ENCODE results near the gene MAP2K3.

- no peak for TF ChIP-seq POLR2A (IDR thresholded peaks at IDR 0.05)
- no peak for TF ChIP-seq CTCF (IDR thresholded peaks at IDR 0.05)
- TF ChIP-seq POLR2AphosphoS5 (IDR thresholded peaks at IDR 0.05), result no peak
- no peak for TF ChIP-seq EP300 (IDR thresholded peaks at IDR 0.05)
These were observed 75.5 kb downstream of the MAP2K3 start for GRCh38 chr17:21360048-21360447.

Measured in stomach (tissue), 4 donors.